ENCODE measurements around the gene TNFAIP8. TPM values are rescaled to one million over a fixed set of nuclear protein-coding genes. Genes with fewer than 3 reads are reported as not detected.

The TNFAIP8 gene
- total RNA-seq, 1 experiment from 2014 or later: 7.3 TPM

DNA sequence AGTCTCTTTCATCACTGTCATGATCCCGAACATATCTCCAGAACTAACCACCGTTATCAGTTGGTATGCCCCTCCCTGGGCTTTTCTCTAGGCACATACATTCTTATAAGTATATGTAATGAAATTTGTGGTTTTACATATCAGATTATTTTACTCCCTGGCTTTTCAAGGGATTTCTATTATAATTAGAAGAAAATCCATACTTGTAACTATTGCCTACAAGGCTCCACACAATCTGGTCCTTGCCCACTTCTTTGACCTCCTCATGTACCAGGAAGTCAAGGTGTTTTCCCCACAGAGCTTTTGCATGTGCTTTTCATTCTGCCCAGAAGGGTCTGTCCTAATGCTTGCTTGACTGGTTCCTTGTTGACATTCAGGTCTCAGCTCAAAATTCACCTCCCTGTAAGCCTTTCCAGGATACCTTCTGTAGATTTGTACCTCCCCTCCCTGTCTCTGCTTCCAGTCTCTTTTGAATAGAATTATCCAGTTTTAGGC, 62.8 kb downstream of the TNFAIP8 start:
- H2BK12ac ChIP-seq (ENCODE audit: insufficient read length, low read depth, low read length): no peak overlapping the region
- no peak overlapping the region for H3K27ac ChIP-seq (ENCODE audit: insufficient read length, low read depth, low read length)
- H4K8ac ChIP-seq (replicated peaks; ENCODE audit: insufficient read length, low read depth, low read length): no peak overlapping the region
- H3K27me3 Mint-ChIP-seq (ENCODE audit: low read depth): no peaks in the 10 kb centered on the region
- no peaks in the 10 kb centered on the region for H3K23me2 ChIP-seq (ENCODE audit: insufficient read length, low read depth, low read length, poor library complexity, severe bottlenecking)
- no peak overlapping the region for H3T11ph ChIP-seq (ENCODE audit: low read length)
- TF ChIP-seq, protein P1, sequence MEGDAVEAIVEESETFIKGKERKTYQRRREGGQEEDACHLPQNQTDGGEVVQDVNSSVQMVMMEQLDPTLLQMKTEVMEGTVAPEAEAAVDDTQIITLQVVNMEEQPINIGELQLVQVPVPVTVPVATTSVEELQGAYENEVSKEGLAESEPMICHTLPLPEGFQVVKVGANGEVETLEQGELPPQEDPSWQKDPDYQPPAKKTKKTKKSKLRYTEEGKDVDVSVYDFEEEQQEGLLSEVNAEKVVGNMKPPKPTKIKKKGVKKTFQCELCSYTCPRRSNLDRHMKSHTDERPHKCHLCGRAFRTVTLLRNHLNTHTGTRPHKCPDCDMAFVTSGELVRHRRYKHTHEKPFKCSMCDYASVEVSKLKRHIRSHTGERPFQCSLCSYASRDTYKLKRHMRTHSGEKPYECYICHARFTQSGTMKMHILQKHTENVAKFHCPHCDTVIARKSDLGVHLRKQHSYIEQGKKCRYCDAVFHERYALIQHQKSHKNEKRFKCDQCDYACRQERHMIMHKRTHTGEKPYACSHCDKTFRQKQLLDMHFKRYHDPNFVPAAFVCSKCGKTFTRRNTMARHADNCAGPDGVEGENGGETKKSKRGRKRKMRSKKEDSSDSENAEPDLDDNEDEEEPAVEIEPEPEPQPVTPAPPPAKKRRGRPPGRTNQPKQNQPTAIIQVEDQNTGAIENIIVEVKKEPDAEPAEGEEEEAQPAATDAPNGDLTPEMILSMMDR (conservative IDR thresholded peaks at IDR 0.05): no peak
- no peaks in the 10 kb centered on the region; a peak in 2 of 7 replicates for H3K36me3 Mint-ChIP-seq (ENCODE audit: insufficient read depth in 1 of 3, low read depth in 3 of 3)
- no peak overlapping the region for H3K18ac ChIP-seq (ENCODE audit: insufficient read length, low read depth, low read length)
- no peak overlapping the region for H2BK15ac ChIP-seq (ENCODE audit: low read depth, low read length)
- H3K27ac Mint-ChIP-seq: no peak overlapping the region
- no peaks in the 10 kb centered on the region for H4K20me1 ChIP-seq (ENCODE audit: control insufficient read depth, insufficient read depth, insufficient read length)
- no peak overlapping the region for H2BK120ac ChIP-seq (ENCODE audit: low read depth, low read length, poor library complexity, severe bottlenecking)
- no CpG with 5 or more reads among the region's 2 CpGs for WGBS (ENCODE audit: extremely low coverage, insufficient read length, low lambda C conversion rate)
- no peak overlapping the region for H2BK20ac ChIP-seq (ENCODE audit: low read depth, low read length, poor library complexity, severe bottlenecking)
- H3K4ac ChIP-seq (ENCODE audit: low read depth, low read length): no peak overlapping the region
- no peak overlapping the region for H3K9ac ChIP-seq (ENCODE audit: extremely low read depth, insufficient read length, low read length)
- H3K27me3 ChIP-seq (ENCODE audit: insufficient read depth, low read length): no peaks in the 10 kb centered on the region
- no peak for DNase-seq
- no peaks in the 10 kb centered on the region for H3K9me3 ChIP-seq (ENCODE audit: control insufficient read depth, low read depth, low read length)
- H3K23ac ChIP-seq (ENCODE audit: insufficient read length, low read depth, low read length): no peak overlapping the region
- no peak overlapping the region for H3K14ac ChIP-seq (ENCODE audit: insufficient read depth, low read length)
- no peak overlapping the region for H4K5ac ChIP-seq (ENCODE audit: insufficient read length, low read depth, low read length)
- H3K79me1 ChIP-seq (ENCODE audit: insufficient read depth, low read depth, low read length, poor library complexity, severe bottlenecking): no peaks in the 10 kb centered on the region
- no peak overlapping the region for H4K91ac ChIP-seq (ENCODE audit: insufficient read length, low read depth, low read length)
- peaks cover 0 to 3% of the 10 kb centered on the region in 2 experiments; a peak in 1 of 5 replicates for H3K9me3 Mint-ChIP-seq
- no peaks in the 10 kb centered on the region for H3K79me2 ChIP-seq (ENCODE audit: insufficient read depth, low read length)
- H3K56ac ChIP-seq (ENCODE audit: insufficient read length, low read depth, low read length): no peak overlapping the region
- H3K4me2 ChIP-seq (ENCODE audit: insufficient read depth, insufficient read length, low read length): no peak overlapping the region
- no peak overlapping the region for H2AFZ ChIP-seq (ENCODE audit: low read length)
- peaks cover 7% of the 10 kb centered on the region; the same call in 1 of the 2 replicates for H3K4me1 ChIP-seq (ENCODE audit: insufficient read depth, low read length)
- H2BK5ac ChIP-seq (ENCODE audit: insufficient read length, low read length): no peak overlapping the region
- H3K4me1 Mint-ChIP-seq: peaks cover 13 to 21% of the 10 kb centered on the region in 2 experiments
- H3K4me3 Mint-ChIP-seq: no peak overlapping the region
- H2AK5ac ChIP-seq (ENCODE audit: insufficient read length, low read length): no peak overlapping the region

Data from H9 (cell line).